LNCAP (cell line): ENCODE measurements around the gene KAZN.

Experiments
- TF ChIP-seq, protein P1 (sequence below): fragments of 450-650 bp; IDR thresholded peaks from 2 replicates; pipeline ENCODE4 v1.5.1; 2017; ENCODE audit warnings: mild to moderate bottlenecking

The KAZN gene

GRCh38 chr1:15116966-15117365, 518.5 kb downstream of the KAZN start:
- TF ChIP-seq, protein P1, sequence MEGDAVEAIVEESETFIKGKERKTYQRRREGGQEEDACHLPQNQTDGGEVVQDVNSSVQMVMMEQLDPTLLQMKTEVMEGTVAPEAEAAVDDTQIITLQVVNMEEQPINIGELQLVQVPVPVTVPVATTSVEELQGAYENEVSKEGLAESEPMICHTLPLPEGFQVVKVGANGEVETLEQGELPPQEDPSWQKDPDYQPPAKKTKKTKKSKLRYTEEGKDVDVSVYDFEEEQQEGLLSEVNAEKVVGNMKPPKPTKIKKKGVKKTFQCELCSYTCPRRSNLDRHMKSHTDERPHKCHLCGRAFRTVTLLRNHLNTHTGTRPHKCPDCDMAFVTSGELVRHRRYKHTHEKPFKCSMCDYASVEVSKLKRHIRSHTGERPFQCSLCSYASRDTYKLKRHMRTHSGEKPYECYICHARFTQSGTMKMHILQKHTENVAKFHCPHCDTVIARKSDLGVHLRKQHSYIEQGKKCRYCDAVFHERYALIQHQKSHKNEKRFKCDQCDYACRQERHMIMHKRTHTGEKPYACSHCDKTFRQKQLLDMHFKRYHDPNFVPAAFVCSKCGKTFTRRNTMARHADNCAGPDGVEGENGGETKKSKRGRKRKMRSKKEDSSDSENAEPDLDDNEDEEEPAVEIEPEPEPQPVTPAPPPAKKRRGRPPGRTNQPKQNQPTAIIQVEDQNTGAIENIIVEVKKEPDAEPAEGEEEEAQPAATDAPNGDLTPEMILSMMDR: no peak

- TF ChIP-seq, protein P1: no peak
Measured at GRCh38 chr1:15117671-15118325, 519.3 kb downstream of the KAZN start.

GRCh38 chr1:15118579-15118978, 520.1 kb downstream of the KAZN start:
- TF ChIP-seq, protein P1: no peak

GRCh38 chr1:15120251-15120945, 521.9 kb downstream of the KAZN start:
- TF ChIP-seq, protein P1: no peak

GRCh38 chr1:15122331-15122730, 523.8 kb downstream of the KAZN start:
- TF ChIP-seq, protein P1: no peak

DNA sequence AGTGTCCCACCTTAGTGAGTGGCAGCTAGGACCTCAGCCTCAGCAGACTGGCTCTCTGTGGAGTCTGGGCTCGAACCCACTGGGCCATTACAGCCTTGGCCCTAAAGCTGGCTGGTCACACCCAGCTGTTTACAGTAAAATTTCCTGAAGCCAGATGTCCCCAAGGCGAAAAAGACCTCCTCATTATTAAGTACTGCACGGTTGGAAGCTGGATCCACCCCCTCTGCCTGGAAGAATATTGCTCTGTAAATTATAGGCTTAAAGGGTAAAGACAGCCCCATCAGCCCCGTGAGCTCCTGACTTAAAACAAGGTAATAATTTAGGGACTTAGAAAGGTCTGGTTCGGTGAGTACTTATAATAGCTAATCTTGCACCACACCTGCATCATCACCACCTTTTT, 524.8 kb downstream of the KAZN start:
- TF ChIP-seq, protein P1: no peak

DNA sequence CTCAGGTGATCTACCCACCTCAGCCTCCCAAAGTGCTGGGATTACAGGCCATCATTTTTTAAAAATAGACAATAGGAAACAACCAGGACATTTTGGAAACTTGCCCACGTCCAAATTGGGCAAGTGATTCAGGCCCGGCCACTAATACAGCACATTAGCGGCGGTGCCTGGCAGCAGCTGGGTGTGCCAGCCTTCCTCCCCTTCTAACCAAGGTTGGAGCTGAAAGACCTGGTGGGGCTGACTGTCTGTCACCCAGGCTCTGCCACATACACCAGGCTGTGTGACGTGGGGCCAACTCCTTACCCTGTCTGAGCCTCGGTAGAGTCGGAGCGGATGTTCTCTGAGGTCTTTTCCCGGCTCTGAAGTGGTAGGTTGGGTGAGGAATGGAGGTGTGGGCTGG, 525.4 kb downstream of the KAZN start:
- TF ChIP-seq, protein P1: no peak
